ENCODE data around the gene RPRD1B. TPM values are rescaled to one million over a fixed set of nuclear protein-coding genes. Genes with fewer than 3 reads are reported as not detected.

Gene RPRD1B
- total and polyA plus RNA-seq, 2 of the 13 experiments (the other 11 are each of a cell fraction or from before 2014, with no cell fraction given) = 31.1 to 41.5 TPM

DNA sequence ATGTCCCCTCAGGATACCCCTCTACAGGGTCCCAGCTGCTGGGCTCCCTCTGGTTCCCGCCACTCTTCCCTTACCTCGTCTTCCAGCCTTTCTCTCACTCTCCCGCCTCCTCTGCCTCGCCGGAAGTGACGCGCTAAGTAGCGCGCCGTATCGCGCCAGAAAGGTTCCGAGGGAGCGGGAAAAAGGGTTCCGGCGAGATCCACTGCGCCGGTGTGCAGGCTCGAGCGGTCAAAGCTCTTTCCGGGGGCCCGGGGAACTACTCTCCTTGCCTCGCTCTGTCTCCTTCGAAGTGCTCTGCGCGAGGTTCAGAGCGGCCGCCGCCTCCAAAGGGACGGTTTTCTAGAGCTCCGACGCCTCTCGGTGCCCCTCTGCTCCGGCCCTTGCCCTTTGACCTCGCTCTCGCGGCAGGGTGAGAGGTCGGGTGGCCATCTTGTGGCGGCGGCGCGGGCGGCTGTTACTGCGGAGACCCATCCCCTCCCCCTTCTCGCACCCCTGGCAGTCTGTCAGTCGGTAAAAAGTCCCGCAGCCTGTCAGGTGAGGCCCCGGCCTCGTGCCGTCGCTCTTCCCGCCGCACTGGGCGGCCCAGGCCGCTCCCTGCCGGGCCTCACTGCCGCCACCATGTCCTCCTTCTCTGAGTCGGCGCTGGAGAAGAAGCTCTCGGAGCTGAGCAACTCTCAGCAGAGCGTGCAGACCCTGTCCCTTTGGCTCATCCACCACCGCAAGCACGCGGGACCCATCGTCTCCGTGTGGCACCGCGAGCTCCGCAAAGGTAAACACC, at the start of gene RPRD1B, which contains the start of gene TTI1 (continued):
- TF ChIP-seq, protein P1, sequence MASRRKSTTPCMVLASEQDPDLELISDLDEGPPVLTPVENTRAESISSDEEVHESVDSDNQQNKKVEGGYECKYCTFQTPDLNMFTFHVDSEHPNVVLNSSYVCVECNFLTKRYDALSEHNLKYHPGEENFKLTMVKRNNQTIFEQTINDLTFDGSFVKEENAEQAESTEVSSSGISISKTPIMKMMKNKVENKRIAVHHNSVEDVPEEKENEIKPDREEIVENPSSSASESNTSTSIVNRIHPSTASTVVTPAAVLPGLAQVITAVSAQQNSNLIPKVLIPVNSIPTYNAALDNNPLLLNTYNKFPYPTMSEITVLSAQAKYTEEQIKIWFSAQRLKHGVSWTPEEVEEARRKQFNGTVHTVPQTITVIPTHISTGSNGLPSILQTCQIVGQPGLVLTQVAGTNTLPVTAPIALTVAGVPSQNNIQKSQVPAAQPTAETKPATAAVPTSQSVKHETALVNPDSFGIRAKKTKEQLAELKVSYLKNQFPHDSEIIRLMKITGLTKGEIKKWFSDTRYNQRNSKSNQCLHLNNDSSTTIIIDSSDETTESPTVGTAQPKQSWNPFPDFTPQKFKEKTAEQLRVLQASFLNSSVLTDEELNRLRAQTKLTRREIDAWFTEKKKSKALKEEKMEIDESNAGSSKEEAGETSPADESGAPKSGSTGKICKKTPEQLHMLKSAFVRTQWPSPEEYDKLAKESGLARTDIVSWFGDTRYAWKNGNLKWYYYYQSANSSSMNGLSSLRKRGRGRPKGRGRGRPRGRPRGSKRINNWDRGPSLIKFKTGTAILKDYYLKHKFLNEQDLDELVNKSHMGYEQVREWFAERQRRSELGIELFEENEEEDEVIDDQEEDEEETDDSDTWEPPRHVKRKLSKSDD (CRISPR knock-in tag; IDR thresholded peaks at IDR 0.05; ENCODE audit: low read depth) = peak; percentile 83; the same call in 1 of the 2 replicates
- TF ChIP-seq HDAC2 (CRISPR knock-in tag; IDR thresholded peaks at IDR 0.05) (peak; percentile 90), KDM5A (IDR thresholded peaks at IDR 0.05; ENCODE audit: borderline replicate concordance, low read length) (peak; percentile 97), CCAR2 (optimal IDR thresholded peaks at IDR 0.05; ENCODE audit: low read depth, low read length) (peak; percentile 88), CEBPG (CRISPR knock-in tag; IDR thresholded peaks at IDR 0.05) (peak; percentile 40; the same call in 1 of the 2 replicates), CCDC6 (CRISPR knock-in tag; IDR thresholded peaks at IDR 0.05) (peak; percentile 89), SOX5 (CRISPR knock-in tag; IDR thresholded peaks at IDR 0.05; ENCODE audit: borderline replicate concordance) (peak; percentile 34; the same call in 1 of the 2 replicates), GABPB1 (CRISPR knock-in tag; IDR thresholded peaks at IDR 0.05) (peak; percentile 99), IKZF4 (CRISPR knock-in tag; IDR thresholded peaks at IDR 0.05; ENCODE audit: borderline replicate concordance, low read depth, not compliant biosample characterization) (peak; percentile 38), MXI1 (IDR thresholded peaks at IDR 0.05; ENCODE audit: borderline replicate concordance, low read depth, low read length) (peak; percentile 100), CHCHD3 (CRISPR knock-in tag; IDR thresholded peaks at IDR 0.05) (no peak), ZNF615 (CRISPR knock-in tag; IDR thresholded peaks at IDR 0.05; ENCODE audit: borderline replicate concordance) (no peak), MIER3 (CRISPR knock-in tag; IDR thresholded peaks at IDR 0.05; ENCODE audit: borderline replicate concordance) (peak; percentile 43; the same call in 1 of the 2 replicates), ZNF577 (CRISPR knock-in tag; IDR thresholded peaks at IDR 0.05; ENCODE audit: borderline replicate concordance, low read depth) (peak; percentile 29; the same call in 1 of the 2 replicates), ZNF17 (CRISPR knock-in tag; IDR thresholded peaks at IDR 0.05) (0 out of 2 replicates have a peak, but pooled peaks have one; percentile 28)
- TF ChIP-seq, protein P2, sequence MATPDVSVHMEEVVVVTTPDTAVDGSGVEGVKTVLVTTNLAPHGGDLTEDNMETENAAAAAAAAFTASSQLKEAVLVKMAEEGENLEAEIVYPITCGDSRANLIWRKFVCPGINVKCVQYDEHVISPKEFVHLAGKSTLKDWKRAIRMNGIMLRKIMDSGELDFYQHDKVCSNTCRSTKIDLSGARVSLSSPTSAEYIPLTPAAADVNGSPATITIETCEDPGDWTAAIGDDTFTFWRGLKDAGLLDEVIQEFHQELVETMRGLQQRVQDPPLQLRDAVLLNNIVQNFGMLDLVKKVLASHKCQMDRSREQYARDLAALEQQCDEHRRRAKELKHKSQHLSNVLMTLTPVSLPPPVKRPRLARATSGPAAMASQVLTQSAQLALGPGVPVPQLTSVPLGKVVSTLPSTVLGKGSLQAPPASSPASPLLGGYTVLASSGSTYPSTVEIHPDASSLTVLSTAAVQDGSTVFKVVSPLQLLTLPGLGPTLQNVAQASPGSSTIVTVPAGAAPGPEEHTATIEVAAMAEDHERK (CRISPR knock-in tag; IDR thresholded peaks at IDR 0.05; ENCODE audit: low read depth) = peak; percentile 44; the same call in 1 of the 2 replicates
